T-helper 1 cell treated with Interleukin-12 subunit alpha and Interleukin-12 subunit beta and Interleukin-4 antibody, amounts not matched to agents 30 μg/mL and 1 μg/mL, for 36 hours (primary cell): Measurements from ENCODE around the gene ADM2.
A peak's percentile ranks its signal among the peaks of the same experiment; 100 is the strongest.
"Not testable (repeated sequence)": the region's sequence is repeated elsewhere in the genome, so short reads cannot be mapped to it uniquely, and the experiment has no call there.

Experiments used
- H3K27ac Mint-ChIP-seq: one replicate; pipeline ENCODE4 v1.8.0; 2021; ENCODE audit warnings: mild to moderate bottlenecking, mixed read lengths
- H3K27me3 Mint-ChIP-seq: one replicate; pipeline ENCODE4 v1.8.0; 2021; ENCODE audit warnings: low read depth, mixed read lengths
- H3K36me3 Mint-ChIP-seq: one replicate; pipeline ENCODE4 v1.8.0; 2021; ENCODE audit warnings: low read depth, mixed read lengths
- H3K4me1 Mint-ChIP-seq: one replicate; pipeline ENCODE4 v1.8.0; 2021; ENCODE audit warnings: low read depth, mixed read lengths
- H3K4me3 Mint-ChIP-seq: one replicate; pipeline ENCODE4 v1.8.0; 2021; ENCODE audit warnings: mild to moderate bottlenecking, moderate library complexity, mixed read lengths
- H3K9me3 Mint-ChIP-seq: one replicate; pipeline ENCODE4 v1.8.0; 2021; ENCODE audit warnings: mixed read lengths

ADM2 gene

GRCh38 chr22:50481440-50482106 is at the start of gene ADM2:
ADM2 (plus strand) TSS chr22:50481543; CDS start chr22:50481848, 305 bp downstream.
- Mint-ChIP-seq H3K4me1 (peaks cover 11% of the 10 kb centered on the region), H3K36me3 (no peaks in the 10 kb centered on the region), H3K9me3 (no peaks in the 10 kb centered on the region), H3K27me3 (peaks cover 16% of the 10 kb centered on the region), H3K27ac (peak within 1 kb of the TSS; percentile 55), H3K4me3 (peak within 1 kb of the TSS; percentile 75)

- Mint-ChIP-seq H3K4me1 (no peaks in the 10 kb centered on the region), H3K36me3 (peaks cover 27% of the 10 kb centered on the region), H3K27me3 (no peaks in the 10 kb centered on the region), H3K4me3 (no peak overlapping the region), H3K27ac (no peak overlapping the region), H3K9me3 (no peaks in the 10 kb centered on the region)
Measured at GRCh38 chr22:50432131-50432876, 49.0 kb upstream of the ADM2 start.

DNA sequence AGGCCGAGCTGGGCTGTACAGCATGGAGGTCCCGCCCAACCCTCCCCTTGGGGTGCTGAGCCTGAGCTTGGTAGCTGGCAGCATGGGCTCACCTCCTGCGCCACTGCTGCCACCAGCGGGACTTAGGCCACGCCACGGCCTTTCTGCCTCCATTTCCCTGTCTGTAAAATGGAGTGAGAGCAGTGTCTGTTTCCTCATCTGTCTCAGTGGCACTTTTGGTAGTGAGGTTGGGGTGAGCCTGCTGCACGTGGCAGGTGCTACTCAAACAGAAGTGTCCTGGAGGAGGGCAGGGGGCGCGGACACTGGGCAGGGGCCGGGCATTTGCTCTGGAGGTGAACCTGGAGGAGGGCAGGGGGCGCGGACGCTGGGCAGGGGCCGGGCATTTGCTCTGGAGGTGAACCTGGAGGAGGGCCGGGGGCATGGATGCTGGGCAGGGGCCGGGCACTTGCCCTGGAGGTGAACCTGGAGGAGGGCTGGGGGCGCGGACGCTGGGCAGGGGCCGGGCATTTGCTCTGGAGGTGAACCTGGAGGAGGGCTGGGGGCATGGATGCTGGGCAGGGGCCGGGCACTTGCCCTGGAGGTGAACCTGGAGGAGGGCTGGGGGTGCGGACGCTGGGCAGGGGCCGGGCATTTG is 48.3 kb upstream of the ADM2 start:
- H3K9me3 Mint-ChIP-seq, H3K4me1 Mint-ChIP-seq, H3K4me3 Mint-ChIP-seq, H3K27me3 Mint-ChIP-seq, H3K27ac Mint-ChIP-seq: not testable (repeated sequence)
- H3K36me3 Mint-ChIP-seq, result peaks cover 27% of the 10 kb centered on the region

- Mint-ChIP-seq H3K4me3 (no peak overlapping the region), H3K9me3 (no peaks in the 10 kb centered on the region), H3K27ac (no peak overlapping the region), H3K27me3 (no peaks in the 10 kb centered on the region), H3K4me1 (no peaks in the 10 kb centered on the region), H3K36me3 (peaks cover 16% of the 10 kb centered on the region)
Measured at GRCh38 chr22:50434849-50435248, 46.5 kb upstream of the ADM2 start.

DNA sequence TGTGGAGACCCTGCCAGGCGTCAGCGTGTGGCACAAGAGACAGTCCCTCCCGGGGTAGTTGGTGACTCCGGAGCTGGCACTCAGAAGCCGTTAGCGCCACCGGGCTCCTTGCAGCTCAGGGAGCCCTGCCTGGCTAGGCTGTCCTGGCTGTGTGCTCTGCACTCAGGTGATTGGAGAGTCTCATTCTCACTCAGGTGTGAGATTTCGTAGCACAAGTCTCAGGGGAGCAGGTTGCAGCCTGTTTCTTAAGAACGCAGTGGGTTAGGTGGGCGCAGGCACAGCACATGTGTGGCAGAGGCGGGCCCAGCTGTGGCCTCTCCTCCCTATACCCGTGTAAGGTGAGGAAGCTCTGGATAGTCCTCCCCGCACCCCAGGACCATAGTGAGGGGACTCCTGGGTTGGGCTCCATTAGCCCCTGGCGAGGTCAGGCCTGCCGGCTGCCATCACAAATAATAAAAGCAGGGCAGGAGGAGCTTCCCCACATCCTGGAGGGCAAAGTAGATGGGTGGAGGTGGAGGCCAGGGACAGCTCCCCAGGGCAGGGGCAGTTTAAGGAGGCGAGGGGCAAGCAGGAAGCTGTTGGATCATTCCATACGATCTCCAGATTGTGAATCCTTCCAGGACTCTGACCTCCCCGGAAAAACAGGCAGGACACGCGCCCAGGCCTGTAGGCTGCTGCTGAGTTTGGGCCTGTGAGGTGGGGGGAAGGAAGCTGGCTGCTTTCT is 45.9 kb upstream of the ADM2 start:
- Mint-ChIP-seq H3K27ac (no peak overlapping the region), H3K4me3 (no peak overlapping the region), H3K36me3 (peaks cover 16% of the 10 kb centered on the region), H3K4me1 (no peaks in the 10 kb centered on the region), H3K9me3 (no peaks in the 10 kb centered on the region), H3K27me3 (no peaks in the 10 kb centered on the region)

DNA sequence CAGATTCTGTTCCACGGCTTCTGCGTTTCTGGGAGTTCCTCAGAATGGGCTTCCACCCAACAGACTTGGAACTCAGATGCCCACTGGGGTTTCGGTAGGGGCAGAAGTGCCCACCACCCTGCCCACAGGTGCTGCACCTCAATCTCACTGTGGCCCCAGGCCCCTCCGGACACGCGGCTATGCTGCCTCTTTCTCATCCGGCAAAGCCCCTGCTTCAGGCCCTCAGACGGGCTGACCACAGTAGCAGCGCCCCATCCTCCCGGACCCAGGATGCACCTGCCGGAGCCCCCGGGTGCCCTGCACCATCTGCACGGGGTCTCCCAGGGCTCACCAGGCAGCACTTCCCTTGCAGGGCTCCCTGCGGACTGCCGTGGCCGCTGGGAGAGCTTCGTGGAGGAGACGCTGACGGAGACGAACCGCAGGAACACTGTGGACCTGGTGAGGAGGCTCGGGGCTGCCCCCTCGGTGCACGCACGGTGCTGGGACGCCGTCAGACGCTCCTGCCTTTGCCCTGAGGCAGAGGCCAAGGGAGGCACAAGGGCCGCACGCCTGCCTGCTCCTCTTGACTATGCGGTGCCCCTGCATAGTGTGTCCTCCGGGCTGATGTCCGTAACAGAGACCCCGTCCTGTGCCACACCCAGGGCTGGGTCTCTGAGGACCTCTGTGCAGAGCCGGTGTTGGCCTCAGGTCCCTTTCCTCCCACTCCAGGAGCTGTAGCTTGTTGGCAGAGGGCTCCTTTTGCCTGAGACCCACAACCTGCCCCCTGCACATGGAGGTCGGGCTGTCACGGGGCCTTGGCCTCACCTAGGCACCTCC is 45.1 kb upstream of the ADM2 start:
- Mint-ChIP-seq H3K27me3 (no peaks in the 10 kb centered on the region), H3K4me3 (no peak overlapping the region), H3K36me3 (peaks cover 14% of the 10 kb centered on the region), H3K4me1 (no peaks in the 10 kb centered on the region), H3K9me3 (no peaks in the 10 kb centered on the region), H3K27ac (no peak overlapping the region)

- Mint-ChIP-seq H3K27me3 (no peaks in the 10 kb centered on the region), H3K4me3 (no peak overlapping the region), H3K36me3 (peaks cover 9% of the 10 kb centered on the region), H3K27ac (no peak overlapping the region), H3K9me3 (no peaks in the 10 kb centered on the region), H3K4me1 (no peaks in the 10 kb centered on the region)
Measured at GRCh38 chr22:50436841-50437341, 44.5 kb upstream of the ADM2 start.

DNA sequence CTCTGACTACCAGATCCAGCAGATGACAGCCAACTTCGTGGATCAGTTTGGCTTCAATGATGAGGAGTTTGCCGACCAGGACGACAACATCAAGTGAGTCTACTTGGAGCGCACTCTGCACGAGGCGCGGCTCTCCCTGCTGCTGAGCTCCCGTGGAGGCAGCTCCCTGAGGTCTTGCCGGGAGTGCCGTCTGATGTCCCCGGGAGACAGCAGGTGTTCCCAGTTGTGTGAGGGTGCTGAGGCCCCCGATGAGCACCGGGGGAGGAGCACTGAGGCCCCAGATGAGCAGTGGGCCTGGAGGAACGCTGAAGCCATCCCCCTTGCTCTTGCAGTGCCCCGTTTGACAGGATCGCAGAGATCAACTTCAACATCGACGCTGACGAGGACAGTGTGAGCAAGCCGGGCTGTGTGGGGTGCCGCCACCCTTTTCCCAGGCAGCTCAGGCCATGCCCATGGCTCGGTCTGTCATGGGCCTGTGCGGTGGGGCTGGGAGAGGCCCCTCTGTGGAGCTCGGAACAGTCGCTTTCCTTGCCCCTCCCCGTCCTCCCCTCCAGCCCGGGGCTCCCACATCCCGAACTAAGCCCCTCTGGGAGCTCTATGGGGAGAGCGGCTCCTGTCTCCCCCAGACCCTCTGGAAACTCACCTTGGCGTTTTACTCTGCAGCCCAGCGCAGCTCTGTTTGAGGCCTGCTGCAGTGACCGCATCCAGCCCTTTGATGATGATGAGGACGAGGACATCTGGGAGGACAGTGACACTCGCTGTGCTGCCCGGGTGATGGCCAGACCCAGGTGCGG is 43.6 kb upstream of the ADM2 start:
- H3K27me3 Mint-ChIP-seq, result no peaks in the 10 kb centered on the region
- no peak overlapping the region for H3K27ac Mint-ChIP-seq
- no peak overlapping the region for H3K4me3 Mint-ChIP-seq
- H3K9me3 Mint-ChIP-seq, result no peaks in the 10 kb centered on the region
- H3K36me3 Mint-ChIP-seq, result peaks cover 9% of the 10 kb centered on the region
- no peaks in the 10 kb centered on the region for H3K4me1 Mint-ChIP-seq

GRCh38 chr22:50438305-50439275 is 42.8 kb upstream of the ADM2 start:
- Mint-ChIP-seq H3K27ac (no peak overlapping the region), H3K9me3 (no peaks in the 10 kb centered on the region), H3K4me3 (no peak overlapping the region), H3K27me3 (no peaks in the 10 kb centered on the region), H3K4me1 (peaks cover 2% of the 10 kb centered on the region), H3K36me3 (peaks cover 13% of the 10 kb centered on the region)

DNA sequence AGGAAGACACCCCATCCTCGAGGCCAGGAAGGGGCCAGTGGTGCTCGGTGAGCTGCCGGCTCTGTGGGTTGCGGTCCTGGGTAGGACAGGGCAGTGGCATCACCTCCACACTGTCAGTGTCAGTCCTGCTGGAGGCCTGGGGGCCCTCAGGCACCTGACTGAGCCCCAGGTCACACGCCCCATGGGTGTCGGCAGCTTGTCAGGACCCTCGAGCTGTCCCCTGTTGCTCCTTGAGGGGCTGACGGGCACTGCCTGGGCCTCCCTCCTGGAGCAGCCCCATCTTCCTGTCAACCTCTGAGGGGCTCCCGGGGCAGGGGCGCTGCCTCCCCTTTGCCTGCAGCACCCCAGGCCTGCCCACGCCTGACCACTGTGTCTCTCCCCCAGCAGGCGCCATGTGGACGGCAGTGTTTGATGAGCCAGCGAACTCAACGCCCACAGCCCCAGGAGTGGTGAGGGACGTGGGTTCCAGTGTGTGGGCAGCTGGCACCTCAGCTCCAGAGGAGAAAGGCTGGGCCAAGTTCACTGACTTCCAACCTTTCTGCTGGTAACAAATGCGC is 42.0 kb upstream of the ADM2 start:
- H3K4me1 Mint-ChIP-seq, result peaks cover 2% of the 10 kb centered on the region
- H3K4me3 Mint-ChIP-seq, result no peak overlapping the region
- no peaks in the 10 kb centered on the region for H3K9me3 Mint-ChIP-seq
- peaks cover 13% of the 10 kb centered on the region for H3K36me3 Mint-ChIP-seq
- no peaks in the 10 kb centered on the region for H3K27me3 Mint-ChIP-seq
- H3K27ac Mint-ChIP-seq, result no peak overlapping the region

- H3K4me3 Mint-ChIP-seq, result no peak overlapping the region
- H3K9me3 Mint-ChIP-seq, result no peaks in the 10 kb centered on the region
- no peak overlapping the region for H3K27ac Mint-ChIP-seq
- peaks cover 13% of the 10 kb centered on the region for H3K36me3 Mint-ChIP-seq
- peaks cover 2% of the 10 kb centered on the region for H3K4me1 Mint-ChIP-seq
- H3K27me3 Mint-ChIP-seq, result no peaks in the 10 kb centered on the region
Measured at GRCh38 chr22:50439871-50440331, 41.4 kb upstream of the ADM2 start.

DNA sequence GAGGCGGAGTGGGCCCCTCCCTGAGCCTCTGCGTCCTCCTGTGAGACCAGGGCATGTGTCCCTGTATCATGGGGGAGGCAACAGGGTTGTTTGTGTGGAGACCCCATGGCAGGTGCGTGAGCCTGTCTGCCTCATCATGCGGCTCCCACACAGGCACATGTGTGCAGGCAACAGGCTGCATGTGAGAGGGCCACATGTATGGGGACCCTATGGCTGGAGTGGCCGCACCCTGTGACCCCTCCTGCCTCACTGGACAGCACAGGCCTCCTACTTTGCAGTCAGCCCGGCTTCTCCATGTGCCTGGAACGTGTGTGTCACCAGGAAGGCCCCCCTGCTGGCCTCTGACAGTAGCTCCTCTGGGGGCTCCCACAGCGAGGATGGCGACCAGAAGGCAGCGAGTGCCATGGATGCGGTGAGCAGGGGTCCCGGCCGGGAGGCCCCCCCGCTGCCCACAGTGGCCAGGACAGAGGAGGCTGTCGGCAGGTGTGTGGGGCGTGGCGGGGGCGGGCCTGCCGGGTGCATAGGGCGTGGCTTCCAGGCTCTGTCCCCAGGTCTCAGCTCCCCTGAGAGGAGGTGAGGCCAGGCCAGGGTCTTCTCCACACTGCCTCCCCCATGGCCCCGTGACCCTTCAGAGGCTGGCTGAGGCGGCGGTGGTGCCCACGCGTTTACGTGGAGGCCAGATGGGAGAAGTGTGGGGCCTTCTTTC is 40.6 kb upstream of the ADM2 start:
- Mint-ChIP-seq H3K36me3 (peaks cover 9% of the 10 kb centered on the region), H3K9me3 (no peaks in the 10 kb centered on the region), H3K4me1 (peaks cover 2% of the 10 kb centered on the region), H3K4me3 (no peak overlapping the region), H3K27ac (no peak overlapping the region), H3K27me3 (no peaks in the 10 kb centered on the region)
